ENCODE measurements around the gene NBPF1. TPM values are rescaled to one million over a fixed set of nuclear protein-coding genes. Genes with fewer than 3 reads are reported as not detected.
"Not testable (repeated sequence)": the region's sequence is repeated elsewhere in the genome, so short reads cannot be mapped to it uniquely, and the experiment has no call there.

Gene NBPF1
- total RNA-seq, 1 donor from 2014 or later: 41.8 TPM

GRCh38 chr1:16625497-16626408 lies 12.4 kb upstream of the NBPF1 start:
- H3K36me3 Mint-ChIP-seq (ENCODE audit: unreplicated experiment): peaks cover 8% of the 10 kb centered on the region
- H3K27me3 Mint-ChIP-seq (ENCODE audit: unreplicated experiment): peaks cover 7% of the 10 kb centered on the region
- H3K4me3 Mint-ChIP-seq (ENCODE audit: unreplicated experiment): no peak overlapping the region
- no peak overlapping the region for H3K27ac Mint-ChIP-seq (ENCODE audit: unreplicated experiment)
- H3K4me1 Mint-ChIP-seq (ENCODE audit: low read depth, unreplicated experiment): peaks cover 5% of the 10 kb centered on the region
- H3K9me3 Mint-ChIP-seq (ENCODE audit: unreplicated experiment): peaks cover 6% of the 10 kb centered on the region
- no peak for DNase-seq
- TF ChIP-seq CTCF (IDR thresholded peaks at IDR 0.05; ENCODE audit: partially characterized antibody, unreplicated experiment): no peak

- H3K4me3 Mint-ChIP-seq (ENCODE audit: unreplicated experiment); H3K4me1 Mint-ChIP-seq (ENCODE audit: low read depth, unreplicated experiment); H3K36me3 Mint-ChIP-seq (ENCODE audit: unreplicated experiment); H3K9me3 Mint-ChIP-seq (ENCODE audit: unreplicated experiment); H3K27me3 Mint-ChIP-seq (ENCODE audit: unreplicated experiment); H3K27ac Mint-ChIP-seq (ENCODE audit: unreplicated experiment): not testable (repeated sequence)
- peak; percentile 33 for DNase-seq
Observed at GRCh38 chr1:16623812-16624719, 10.7 kb upstream of the NBPF1 start.

- not testable (repeated sequence) for H3K4me1 Mint-ChIP-seq (ENCODE audit: low read depth, unreplicated experiment); H3K9me3 Mint-ChIP-seq (ENCODE audit: unreplicated experiment); H3K36me3 Mint-ChIP-seq (ENCODE audit: unreplicated experiment); H3K4me3 Mint-ChIP-seq (ENCODE audit: unreplicated experiment); DNase-seq; H3K27me3 Mint-ChIP-seq (ENCODE audit: unreplicated experiment); H3K27ac Mint-ChIP-seq (ENCODE audit: unreplicated experiment)
Observed at GRCh38 chr1:16623337-16623736, 10.0 kb upstream of the NBPF1 start.

- H3K27ac Mint-ChIP-seq (ENCODE audit: unreplicated experiment); H3K27me3 Mint-ChIP-seq (ENCODE audit: unreplicated experiment); DNase-seq; H3K4me1 Mint-ChIP-seq (ENCODE audit: low read depth, unreplicated experiment); H3K36me3 Mint-ChIP-seq (ENCODE audit: unreplicated experiment); H3K9me3 Mint-ChIP-seq (ENCODE audit: unreplicated experiment); H3K4me3 Mint-ChIP-seq (ENCODE audit: unreplicated experiment): not testable (repeated sequence)
Observed at GRCh38 chr1:16621681-16622315, 8.4 kb upstream of the NBPF1 start.

- H3K4me3 Mint-ChIP-seq (ENCODE audit: unreplicated experiment): no peak overlapping the region
- no peaks in the 10 kb centered on the region for H3K27me3 Mint-ChIP-seq (ENCODE audit: unreplicated experiment)
- H3K36me3 Mint-ChIP-seq (ENCODE audit: unreplicated experiment): peaks cover 5% of the 10 kb centered on the region
- peaks cover 3% of the 10 kb centered on the region for H3K9me3 Mint-ChIP-seq (ENCODE audit: unreplicated experiment)
- peaks cover 4% of the 10 kb centered on the region for H3K4me1 Mint-ChIP-seq (ENCODE audit: low read depth, unreplicated experiment)
- TF ChIP-seq CTCF (IDR thresholded peaks at IDR 0.05; ENCODE audit: partially characterized antibody, unreplicated experiment): peak; percentile 77
- DNase-seq: no peak
- no peak overlapping the region for H3K27ac Mint-ChIP-seq (ENCODE audit: unreplicated experiment)
Observed at GRCh38 chr1:16621300-16621658, 7.9 kb upstream of the NBPF1 start.

GRCh38 chr1:16619803-16620501 lies 6.6 kb upstream of the NBPF1 start:
- H3K4me1 Mint-ChIP-seq (ENCODE audit: low read depth, unreplicated experiment); H3K36me3 Mint-ChIP-seq (ENCODE audit: unreplicated experiment); H3K27ac Mint-ChIP-seq (ENCODE audit: unreplicated experiment); H3K27me3 Mint-ChIP-seq (ENCODE audit: unreplicated experiment); H3K4me3 Mint-ChIP-seq (ENCODE audit: unreplicated experiment); H3K9me3 Mint-ChIP-seq (ENCODE audit: unreplicated experiment): not testable (repeated sequence)
- TF ChIP-seq CTCF (IDR thresholded peaks at IDR 0.05; ENCODE audit: partially characterized antibody, unreplicated experiment): peak; percentile 14
- peak; percentile 91 for DNase-seq

Measured in glutamatergic neuron (in vitro differentiated cells).